Gastroesophageal sphincter (tissue), 3 donors: Measurements from ENCODE around the gene MST1R.

Source experiments
- CTCF ChIP-seq, 4 experiments: fragments of 200-600 bp in 2 of 4; fragments of 450-650 bp in 2 of 4; sonication (generic) in 1 of 4; IDR thresholded peaks; one replicate each; pipeline ENCODE4 v1.5.1; 2017 to 2019; ENCODE audit warnings: antibody characterized with exemption in 4 of 4, mild to moderate bottlenecking in 2 of 4, moderate library complexity in 2 of 4
- EP300 ChIP-seq: sonication (generic); formaldehyde crosslinking; IDR thresholded peaks from one replicate; pipeline ENCODE4 v1.6.1; 2017; ENCODE audit warnings: antibody characterized with exemption, mild to moderate bottlenecking

GRCh38 chr3:49895791-49896190 is 7.9 kb downstream of the MST1R start:
- no peak for TF ChIP-seq CTCF (IDR thresholded peaks at IDR 0.05)
- TF ChIP-seq EP300, result no peak
